Neuron (in vitro differentiated cells): ENCODE data around the gene UNC79.

Experiments used
- H2AFZ ChIP-seq: one replicate; pipeline ENCODE4 v1.6.1; 2013; ENCODE audit warnings: low read depth, mild to moderate bottlenecking, inconsistent platforms, low read length, moderate library complexity
- H3K27me3 ChIP-seq: one replicate; pipeline ENCODE4 v1.6.1; 2013; ENCODE audit warnings: low read length; ENCODE audit not compliant: insufficient read depth
- H3K36me3 ChIP-seq: one replicate; pipeline ENCODE4 v1.6.1; 2013; ENCODE audit warnings: low read length; ENCODE audit not compliant: insufficient read depth
- H3K4me1 ChIP-seq: one replicate; pipeline ENCODE4 v1.6.1; 2013; ENCODE audit warnings: low read length; ENCODE audit not compliant: insufficient read depth
- H3K4me3 ChIP-seq: 2 replicates; pipeline ENCODE4 v1.5.1; 2013; ENCODE audit warnings: mild to moderate bottlenecking, low read length, moderate library complexity
- H3K9me3 ChIP-seq: one replicate; pipeline ENCODE4 v1.6.1; 2013; ENCODE audit warnings: low read length

Gene UNC79

DNA sequence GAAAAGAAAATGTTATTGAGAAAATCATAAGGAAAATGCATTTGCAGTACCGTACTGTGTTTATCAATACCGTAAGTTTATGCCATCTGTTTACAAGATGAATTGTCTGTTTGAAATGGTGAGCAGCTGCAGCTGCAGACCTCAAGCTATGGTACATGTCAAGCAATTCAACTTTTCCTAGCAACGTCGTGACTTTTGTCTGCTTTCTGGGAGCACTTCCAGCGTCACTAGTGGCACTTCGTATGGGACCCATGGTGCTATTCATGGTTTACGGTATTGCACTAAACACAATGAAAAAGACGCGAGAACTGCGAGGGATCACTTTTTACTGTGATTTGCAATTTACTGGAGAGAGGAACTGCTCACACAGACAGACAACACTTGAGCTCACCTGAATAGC is 160.8 kb downstream of the UNC79 start:
- H3K4me3 ChIP-seq, result no peak overlapping the region
- H3K27me3 ChIP-seq, result no peaks in the 10 kb centered on the region
- no peak overlapping the region for H2AFZ ChIP-seq
- no peaks in the 10 kb centered on the region for H3K36me3 ChIP-seq
- H3K4me1 ChIP-seq, result peaks cover 2% of the 10 kb centered on the region
- H3K9me3 ChIP-seq, result no peaks in the 10 kb centered on the region

DNA sequence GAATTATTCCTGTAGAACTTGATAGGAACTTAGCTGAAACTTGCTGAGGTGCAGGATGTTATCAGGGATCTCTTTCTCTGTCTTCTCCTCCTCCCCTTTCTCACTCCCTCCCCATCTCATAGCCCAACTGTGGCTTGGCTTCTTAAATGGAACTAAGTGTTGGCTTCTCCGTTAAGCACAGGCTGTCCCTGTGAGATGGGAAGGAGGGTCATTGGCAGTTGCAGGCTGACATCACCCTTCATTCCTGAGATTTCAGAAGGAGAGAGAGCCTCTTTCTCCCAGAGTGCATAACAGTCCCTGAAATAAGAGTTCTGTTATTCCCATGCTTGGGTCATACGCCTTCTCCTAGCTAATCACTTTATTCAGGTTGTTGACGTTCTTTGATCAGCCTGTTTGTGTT is 162.0 kb downstream of the UNC79 start:
- no peaks in the 10 kb centered on the region for H3K9me3 ChIP-seq
- H3K4me3 ChIP-seq, result no peak overlapping the region
- H3K27me3 ChIP-seq, result no peaks in the 10 kb centered on the region
- H3K36me3 ChIP-seq, result no peaks in the 10 kb centered on the region
- no peak overlapping the region for H2AFZ ChIP-seq
- H3K4me1 ChIP-seq, result peaks cover 2% of the 10 kb centered on the region

DNA sequence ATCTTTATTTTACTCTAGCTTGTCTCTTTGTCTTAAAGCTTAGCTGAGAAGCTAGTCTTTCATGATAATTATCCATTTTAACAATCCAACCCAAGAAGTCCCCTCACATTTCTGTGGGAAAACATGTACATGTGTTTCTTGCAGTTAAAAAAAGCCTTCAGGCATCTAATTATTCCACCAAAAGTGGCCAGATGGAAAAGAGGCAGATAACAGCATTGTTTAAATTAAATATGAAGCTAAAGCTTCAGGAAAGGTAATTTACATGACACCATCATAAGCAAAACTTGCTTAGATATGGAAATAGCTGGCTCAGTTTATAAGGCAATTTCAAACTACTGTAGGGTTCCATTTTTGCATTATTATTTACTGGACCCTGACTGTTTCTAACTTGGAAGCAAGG is 175.4 kb downstream of the UNC79 start:
- Histone ChIP-seq H3K9me3 (no peaks in the 10 kb centered on the region), H2AFZ (no peak overlapping the region), H3K27me3 (peaks cover 2% of the 10 kb centered on the region), H3K4me3 (no peak overlapping the region), H3K36me3 (no peaks in the 10 kb centered on the region), H3K4me1 (no peaks in the 10 kb centered on the region)

DNA sequence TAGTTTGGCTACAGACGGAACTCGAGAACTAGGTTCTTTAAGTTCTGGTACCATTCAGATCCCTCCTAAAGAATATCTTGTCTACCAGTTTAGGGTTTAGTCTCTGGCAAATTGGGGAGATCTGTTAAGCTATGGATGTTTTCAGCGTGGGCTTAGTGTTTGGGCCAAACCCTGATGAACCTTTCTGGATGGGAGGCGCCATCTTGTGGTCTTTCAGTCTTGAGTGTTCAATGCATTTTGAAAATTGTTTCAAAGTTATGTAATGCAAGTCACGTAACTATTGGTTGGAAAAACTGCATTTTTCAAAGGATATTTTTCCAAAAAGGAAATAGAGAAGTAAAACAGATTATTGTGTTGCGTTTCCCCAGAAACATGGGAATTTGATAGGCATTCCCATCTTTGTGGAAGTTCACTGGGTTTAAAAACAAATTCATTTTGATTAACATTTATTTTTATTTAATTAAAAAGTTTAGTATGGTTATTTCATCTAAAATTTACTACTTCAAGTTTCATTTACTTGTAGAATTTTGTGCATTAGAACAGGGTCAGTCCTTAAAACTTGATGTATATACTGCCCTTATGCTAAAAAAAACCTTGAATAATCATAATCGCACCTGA is 188.5 kb downstream of the UNC79 start:
- Histone ChIP-seq H3K27me3 (no peaks in the 10 kb centered on the region), H2AFZ (no peak overlapping the region), H3K4me3 (no peak overlapping the region), H3K9me3 (no peaks in the 10 kb centered on the region), H3K36me3 (no peaks in the 10 kb centered on the region), H3K4me1 (peaks cover 3% of the 10 kb centered on the region)

DNA sequence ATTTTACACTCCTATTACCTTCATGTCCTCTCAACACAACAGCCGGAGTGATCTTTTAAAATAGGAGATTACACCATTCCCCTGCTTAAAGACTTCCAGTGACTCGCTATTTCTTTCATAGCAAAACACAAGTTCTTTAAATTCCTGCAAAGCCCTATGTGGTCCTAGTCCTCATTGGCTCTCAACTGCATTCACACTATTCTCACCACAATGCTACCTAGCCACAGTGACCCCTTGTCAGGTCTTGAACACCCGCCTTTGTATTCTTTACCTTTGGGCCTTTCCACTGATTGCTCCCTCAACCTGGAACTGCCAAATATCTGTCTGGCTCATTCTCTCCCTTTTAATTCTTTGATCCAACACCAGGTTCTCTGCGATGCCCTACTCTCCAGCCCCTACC is 197.3 kb downstream of the UNC79 start:
- Histone ChIP-seq H3K4me1 (peaks cover 11% of the 10 kb centered on the region), H3K9me3 (no peaks in the 10 kb centered on the region), H3K4me3 (no peak overlapping the region), H2AFZ (no peak overlapping the region), H3K36me3 (no peaks in the 10 kb centered on the region), H3K27me3 (no peaks in the 10 kb centered on the region)

DNA sequence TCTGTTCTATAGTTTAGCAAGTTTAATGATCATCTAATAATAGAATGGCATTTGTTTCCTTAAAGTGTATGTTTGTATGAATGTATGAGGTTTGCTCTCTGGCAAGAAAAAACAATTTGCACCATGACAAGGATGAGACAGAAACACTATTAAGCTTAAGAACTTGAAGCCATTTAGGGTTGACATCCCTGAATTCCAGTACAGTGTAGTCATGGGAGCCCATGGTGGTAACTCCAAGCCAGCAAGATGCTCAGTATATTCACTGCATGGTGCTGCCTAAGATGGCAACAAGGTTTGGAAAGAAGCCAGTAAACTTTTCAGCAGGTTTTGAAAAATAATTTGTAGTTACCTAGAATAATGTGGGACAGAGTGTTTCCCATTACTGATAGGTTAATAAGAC is 198.9 kb downstream of the UNC79 start:
- Histone ChIP-seq H3K9me3 (no peaks in the 10 kb centered on the region), H3K4me3 (no peak overlapping the region)

DNA sequence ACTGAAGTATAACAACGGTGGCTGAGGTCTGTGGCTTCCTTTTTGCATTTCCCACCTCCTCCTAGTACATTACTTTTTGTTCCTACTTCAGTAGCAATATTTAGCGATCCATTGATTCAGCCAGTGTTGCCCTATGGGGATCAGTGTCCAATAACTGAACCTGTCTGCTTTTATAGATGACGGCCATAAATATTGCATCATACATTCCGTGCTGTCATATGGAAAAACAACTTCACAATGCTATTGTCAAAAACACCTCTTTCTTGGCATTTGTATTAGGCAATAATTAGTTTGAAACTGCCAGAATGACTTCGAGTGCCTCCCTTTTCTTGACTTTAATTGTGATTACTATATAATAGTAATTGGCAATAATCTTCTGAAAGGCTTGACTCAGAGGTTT is 208.1 kb downstream of the UNC79 start:
- Histone ChIP-seq H3K36me3 (no peaks in the 10 kb centered on the region), H2AFZ (no peak overlapping the region), H3K9me3 (no peaks in the 10 kb centered on the region), H3K4me3 (no peak overlapping the region), H3K4me1 (no peaks in the 10 kb centered on the region), H3K27me3 (peaks cover 7% of the 10 kb centered on the region)

More for the DNA sequence above, 198.9 kb downstream of the UNC79 start:
- H3K4me1 ChIP-seq, result peaks cover 4% of the 10 kb centered on the region
- no peaks in the 10 kb centered on the region for H3K27me3 ChIP-seq
- H3K36me3 ChIP-seq, result no peaks in the 10 kb centered on the region
- no peak overlapping the region for H2AFZ ChIP-seq

DNA sequence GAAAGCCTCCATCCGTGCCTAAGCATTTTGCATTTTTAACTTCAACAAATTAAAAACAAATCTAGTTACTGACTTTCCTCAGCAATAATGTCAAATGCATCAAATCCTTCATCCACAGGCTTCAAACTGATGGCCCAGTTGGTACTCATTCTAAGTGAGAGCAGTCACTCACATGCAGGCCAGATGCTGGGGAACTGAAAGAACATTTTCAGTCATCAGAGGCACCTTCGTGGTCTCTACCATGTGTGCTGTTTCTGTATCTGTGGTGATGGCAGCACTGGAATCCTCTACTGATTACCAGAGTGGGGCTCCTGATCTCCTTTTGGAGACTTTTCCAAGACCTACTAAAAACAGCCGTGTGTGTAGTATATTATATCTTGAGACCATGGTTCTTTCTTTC is 212.4 kb downstream of the UNC79 start:
- Histone ChIP-seq H3K9me3 (no peaks in the 10 kb centered on the region), H3K4me1 (no peaks in the 10 kb centered on the region), H2AFZ (no peak overlapping the region), H3K4me3 (no peak overlapping the region), H3K36me3 (no peaks in the 10 kb centered on the region), H3K27me3 (peaks cover 2% of the 10 kb centered on the region)

DNA sequence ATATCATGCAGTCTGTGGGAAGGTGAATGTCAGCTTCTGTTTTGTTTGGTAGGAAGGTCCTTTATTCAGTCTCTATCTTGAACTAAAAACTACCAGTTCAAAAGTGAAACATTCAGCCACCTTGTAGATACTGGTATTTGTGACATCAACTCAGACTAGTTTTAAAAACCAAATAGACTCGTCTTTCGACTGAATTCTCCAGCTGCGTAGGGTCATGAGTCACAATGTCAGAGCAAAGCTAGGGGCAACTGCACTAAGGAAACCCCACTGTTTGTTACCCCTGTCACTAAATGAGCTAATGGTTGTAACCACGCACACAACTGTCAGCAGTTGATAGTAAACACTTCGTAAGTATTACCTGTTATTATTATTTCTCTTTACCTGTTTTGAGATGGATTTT is 212.9 kb downstream of the UNC79 start:
- H2AFZ ChIP-seq, result no peak overlapping the region
- no peaks in the 10 kb centered on the region for H3K4me1 ChIP-seq
- H3K36me3 ChIP-seq, result no peaks in the 10 kb centered on the region
- H3K27me3 ChIP-seq, result peaks cover 2% of the 10 kb centered on the region
- H3K9me3 ChIP-seq, result no peaks in the 10 kb centered on the region
- no peak overlapping the region for H3K4me3 ChIP-seq

DNA sequence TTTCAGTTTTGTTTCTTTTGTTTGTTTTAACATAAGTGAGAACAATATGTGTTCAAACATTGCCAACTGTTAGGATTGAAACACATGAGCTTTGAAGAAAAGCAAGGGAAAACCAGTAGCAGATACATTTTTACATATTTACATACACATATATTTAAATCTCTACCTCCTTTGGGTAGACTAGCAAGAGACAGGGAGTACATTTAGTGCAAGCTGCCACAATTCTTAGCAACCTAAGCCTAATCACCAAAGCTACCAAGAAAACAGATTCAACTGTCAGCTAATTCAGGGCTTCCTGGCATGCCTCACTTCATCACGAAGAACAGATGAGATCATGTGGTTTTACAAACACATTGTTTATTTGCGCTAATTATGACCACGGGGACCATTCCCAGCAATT is 214.5 kb downstream of the UNC79 start:
- Histone ChIP-seq H3K36me3 (no peaks in the 10 kb centered on the region), H3K4me1 (no peaks in the 10 kb centered on the region), H3K4me3 (no peak overlapping the region), H3K27me3 (peaks cover 2% of the 10 kb centered on the region), H2AFZ (no peak overlapping the region), H3K9me3 (no peaks in the 10 kb centered on the region)

DNA sequence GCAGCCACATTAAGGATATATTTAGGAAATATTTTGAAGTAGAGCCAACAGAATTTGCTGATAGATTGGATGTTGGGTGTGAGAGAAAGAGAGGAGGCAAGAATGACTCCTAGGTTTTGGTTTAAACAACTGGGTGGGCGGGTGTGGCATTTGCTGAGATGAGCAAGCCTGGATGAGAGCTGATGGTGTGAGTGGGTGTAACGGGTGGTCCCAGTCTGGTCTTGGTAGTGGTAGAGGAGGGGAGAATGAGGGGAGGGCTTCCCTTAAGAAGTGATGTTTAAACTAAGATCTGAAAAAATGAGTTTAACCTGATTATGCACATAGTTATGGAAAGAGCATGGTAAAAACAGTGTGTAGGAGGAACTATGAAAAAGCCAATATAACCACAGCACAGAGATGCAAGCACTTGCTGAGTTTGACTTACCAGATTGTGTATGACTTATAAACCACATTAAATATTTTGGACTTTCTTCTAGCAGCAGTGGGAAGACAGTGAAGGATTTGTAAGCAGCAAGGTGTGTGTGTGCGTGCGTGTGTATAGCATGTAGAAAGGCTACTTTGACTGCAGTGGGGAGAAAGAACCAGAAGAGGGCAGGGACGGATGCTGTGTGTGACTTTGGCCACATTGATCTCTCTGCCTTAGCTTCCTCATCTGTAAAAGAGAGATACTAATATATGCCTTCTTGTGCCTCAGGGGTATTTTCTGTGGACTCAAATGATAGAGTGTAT is 217.9 kb downstream of the UNC79 start:
- Histone ChIP-seq H3K9me3 (no peaks in the 10 kb centered on the region), H3K36me3 (no peaks in the 10 kb centered on the region), H3K4me3 (no peak overlapping the region), H3K27me3 (no peaks in the 10 kb centered on the region), H3K4me1 (no peaks in the 10 kb centered on the region), H2AFZ (no peak overlapping the region)

DNA sequence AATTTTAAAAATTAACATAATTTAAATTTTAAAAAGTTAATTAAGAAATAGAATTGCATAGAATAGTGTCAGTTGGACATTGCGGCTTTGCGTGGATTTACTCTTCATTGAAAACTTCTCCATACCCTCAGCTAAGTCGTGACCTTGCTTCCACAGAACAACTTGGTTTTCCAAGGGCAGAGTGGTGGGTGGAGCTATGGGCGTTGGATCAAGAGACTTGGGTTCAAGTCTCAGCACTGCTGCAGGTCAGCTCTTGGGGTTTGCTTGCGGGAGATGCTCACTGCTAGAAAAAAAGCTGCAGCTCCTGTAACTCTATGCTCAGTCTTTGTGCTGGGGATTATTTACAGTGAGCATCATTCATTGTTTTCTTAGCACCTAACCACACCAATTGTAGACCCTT is 223.9 kb downstream of the UNC79 start:
- Histone ChIP-seq H2AFZ (no peak overlapping the region), H3K27me3 (no peaks in the 10 kb centered on the region), H3K4me3 (no peak overlapping the region), H3K36me3 (no peaks in the 10 kb centered on the region), H3K4me1 (no peaks in the 10 kb centered on the region), H3K9me3 (no peaks in the 10 kb centered on the region)

DNA sequence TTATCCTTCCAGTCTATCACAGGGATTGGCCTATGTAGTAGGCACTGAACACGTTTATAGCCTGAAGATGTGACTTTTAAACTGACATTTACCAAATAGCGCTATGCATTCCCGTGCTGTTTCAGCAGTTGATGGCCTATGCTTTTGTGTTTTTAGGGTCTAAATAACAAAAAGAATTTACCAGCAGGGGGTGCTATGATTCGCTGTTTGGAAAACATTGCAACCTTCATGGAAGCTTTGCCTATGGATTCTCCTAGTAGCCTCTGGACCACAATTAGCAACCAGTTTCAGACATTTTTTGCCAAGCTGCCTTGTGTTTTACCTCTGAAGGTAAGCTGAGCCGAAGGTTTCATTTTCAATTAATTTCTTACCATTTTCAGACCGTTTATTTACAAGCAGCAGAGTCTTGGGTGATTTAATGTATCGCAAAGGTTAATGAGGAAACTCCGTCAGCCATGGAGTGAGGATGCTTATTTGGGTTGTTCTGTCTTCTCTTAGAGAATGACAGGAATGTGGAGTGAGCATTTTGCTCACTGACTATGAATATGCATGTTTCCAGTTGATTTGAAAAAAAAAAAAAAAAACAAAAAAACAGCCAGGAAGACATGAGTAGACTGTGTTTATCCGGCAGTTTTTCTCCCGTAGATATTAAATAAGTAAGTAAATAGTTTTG is 224.5 kb downstream of the UNC79 start:
- Histone ChIP-seq H2AFZ (no peak overlapping the region), H3K27me3 (no peaks in the 10 kb centered on the region), H3K4me3 (no peak overlapping the region), H3K4me1 (no peaks in the 10 kb centered on the region), H3K36me3 (no peaks in the 10 kb centered on the region), H3K9me3 (no peaks in the 10 kb centered on the region)
